ENCODE data around the gene CAPN5. TPM values are rescaled to one million over a fixed set of nuclear protein-coding genes. Genes with fewer than 3 reads are reported as not detected.

The CAPN5 gene
- total and polyA plus RNA-seq, 2 of the 8 experiments (the other 6 are each of a cell fraction or from before 2014, with no cell fraction given), result 21.5 to 22.4 TPM

DNA sequence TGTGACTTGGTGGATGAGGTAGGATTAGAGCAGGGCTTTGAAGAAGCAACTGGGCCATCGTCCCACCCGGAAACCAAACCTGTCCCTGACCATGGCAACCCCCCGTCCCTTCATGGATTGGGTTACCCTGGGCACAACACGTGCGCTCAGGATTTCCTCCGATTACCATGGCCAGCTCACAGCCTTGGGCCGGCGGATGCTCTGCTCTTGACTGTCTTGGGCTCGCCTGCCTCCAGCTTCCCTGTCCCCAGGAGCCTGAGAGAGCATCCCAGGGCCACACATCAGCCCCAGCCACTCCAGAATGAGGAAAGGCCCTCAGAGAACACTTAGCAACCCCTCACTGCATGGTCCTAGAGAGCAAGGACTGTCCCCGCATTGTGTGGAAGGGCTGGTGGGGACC lies 84.1 kb downstream of the CAPN5 start (continued):
- TF ChIP-seq, protein P1, sequence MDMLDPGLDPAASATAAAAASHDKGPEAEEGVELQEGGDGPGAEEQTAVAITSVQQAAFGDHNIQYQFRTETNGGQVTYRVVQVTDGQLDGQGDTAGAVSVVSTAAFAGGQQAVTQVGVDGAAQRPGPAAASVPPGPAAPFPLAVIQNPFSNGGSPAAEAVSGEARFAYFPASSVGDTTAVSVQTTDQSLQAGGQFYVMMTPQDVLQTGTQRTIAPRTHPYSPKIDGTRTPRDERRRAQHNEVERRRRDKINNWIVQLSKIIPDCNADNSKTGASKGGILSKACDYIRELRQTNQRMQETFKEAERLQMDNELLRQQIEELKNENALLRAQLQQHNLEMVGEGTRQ (IDR thresholded peaks at IDR 0.05; ENCODE audit: low read length), result no peak
- TF ChIP-seq SIX5 (IDR thresholded peaks at IDR 0.05; ENCODE audit: low read depth, low read length) (no peak), CEBPB (IDR thresholded peaks at IDR 0.05; ENCODE audit: low read depth, low read length) (no peak)
